Eye (tissue), 1 donor: ENCODE results near the gene EEF1AKMT2.

ENCODE experiments used
- DNase-seq: peaks from one replicate; pipeline ENCODE4 v3.0.0-alpha.2; 2015

EEF1AKMT2 gene

GRCh38 chr10:124736491-124737136, 55.1 kb downstream of the EEF1AKMT2 start:
- peak; percentile 35 for DNase-seq

- no peak for DNase-seq
Observed at GRCh38 chr10:124735491-124736286, 56.0 kb downstream of the EEF1AKMT2 start.

- no peak for DNase-seq
Observed at GRCh38 chr10:124734311-124735166, 57.1 kb downstream of the EEF1AKMT2 start.

- no peak for DNase-seq
Observed at GRCh38 chr10:124733571-124734245, 58.0 kb downstream of the EEF1AKMT2 start.

GRCh38 chr10:124732931-124733570, 58.6 kb downstream of the EEF1AKMT2 start:
- peak; percentile 26 for DNase-seq

- DNase-seq: no peak
Observed at GRCh38 chr10:124731551-124731950, 60.1 kb downstream of the EEF1AKMT2 start.

- no peak for DNase-seq
Observed at GRCh38 chr10:124730790-124731189, 60.9 kb downstream of the EEF1AKMT2 start.

GRCh38 chr10:124728830-124729661, 62.6 kb downstream of the EEF1AKMT2 start:
- DNase-seq: no peak

- no peak for DNase-seq
Observed at GRCh38 chr10:124728071-124728829, 63.4 kb downstream of the EEF1AKMT2 start.

GRCh38 chr10:124727361-124727960, 64.2 kb downstream of the EEF1AKMT2 start:
- DNase-seq: no peak

- DNase-seq: no peak
Observed at GRCh38 chr10:124725791-124726190, 65.9 kb downstream of the EEF1AKMT2 start.

- DNase-seq: no peak
Observed at GRCh38 chr10:124725171-124725631, 66.5 kb downstream of the EEF1AKMT2 start.

GRCh38 chr10:124724279-124725027, 67.2 kb downstream of the EEF1AKMT2 start:
- DNase-seq: peak; percentile 75

- DNase-seq: no peak
Observed at GRCh38 chr10:124723826-124724225, 67.9 kb downstream of the EEF1AKMT2 start.

- DNase-seq: no peak
Observed at GRCh38 chr10:124722798-124723783, 68.6 kb downstream of the EEF1AKMT2 start.

GRCh38 chr10:124721330-124722045, 70.2 kb downstream of the EEF1AKMT2 start:
- DNase-seq: no peak

GRCh38 chr10:124719213-124719851, 72.4 kb downstream of the EEF1AKMT2 start:
- DNase-seq: peak; percentile 68
